Kidney epithelial cell (primary cell): ENCODE results near the gene TRERF1. TPM values are rescaled to one million over a fixed set of nuclear protein-coding genes. Genes with fewer than 3 reads are reported as not detected.

Experiments
- DNase-seq: peaks from one replicate; pipeline ENCODE4 v3.0.0-alpha.2; 2010; ENCODE audit warnings: low read depth
- H3K27me3 ChIP-seq: 2 replicates; pipeline ENCODE4 v1.6.0; 2011; ENCODE audit warnings: low read length; ENCODE audit not compliant: control insufficient read depth, insufficient read depth
- H3K36me3 ChIP-seq: 2 replicates; pipeline ENCODE4 v1.5.1; 2011; ENCODE audit warnings: low read length; ENCODE audit not compliant: control insufficient read depth, insufficient read depth
- H3K4me3 ChIP-seq: 2 replicates; pipeline ENCODE4 v1.5.1; 2011; ENCODE audit warnings: low read depth, mild to moderate bottlenecking, control low read depth, low read length
- CTCF ChIP-seq: IDR thresholded peaks from 2 replicates; pipeline ENCODE4 v1.5.1; 2011; ENCODE audit warnings: mild to moderate bottlenecking, moderate library complexity, low read length, control low read depth, inconsistent platforms; ENCODE audit not compliant: insufficient read depth, poor library complexity, severe bottlenecking
- total RNA-seq: library from RNA; depleted of rRNA; stranded (reverse); fragments of >200 nt; gene quantifications from 2 replicates; pipeline ENCODE4 v1.2.3, GENCODE V29; 2015

TRERF1 gene
- total RNA-seq, 1 donor from 2014 or later, result 1.4 TPM

- no peak for TF ChIP-seq CTCF
- Histone ChIP-seq H3K4me3 (no peak overlapping the region), H3K36me3 (no peaks in the 10 kb centered on the region), H3K27me3 (no peaks in the 10 kb centered on the region)
- DNase-seq, result no peak
These were observed 40.3 kb downstream of the TRERF1 start for GRCh38 chr6:42411406-42411805.

- TF ChIP-seq CTCF, result no peak
- Histone ChIP-seq H3K27me3 (no peaks in the 10 kb centered on the region), H3K4me3 (no peak overlapping the region), H3K36me3 (no peaks in the 10 kb centered on the region)
- no peak for DNase-seq
These were observed 40.9 kb downstream of the TRERF1 start for GRCh38 chr6:42410861-42411260.

GRCh38 chr6:42409581-42409980 lies 42.1 kb downstream of the TRERF1 start:
- Histone ChIP-seq H3K4me3 (no peak overlapping the region), H3K27me3 (no peaks in the 10 kb centered on the region), H3K36me3 (no peaks in the 10 kb centered on the region)
- no peak for DNase-seq
- no peak for TF ChIP-seq CTCF

- no peak for DNase-seq
- TF ChIP-seq CTCF, result no peak
- H3K4me3 ChIP-seq, result no peak overlapping the region
- no peaks in the 10 kb centered on the region for H3K27me3 ChIP-seq
- H3K36me3 ChIP-seq, result no peaks in the 10 kb centered on the region
These were observed 44.3 kb downstream of the TRERF1 start for GRCh38 chr6:42407379-42407778.

GRCh38 chr6:42406306-42407280 lies 45.1 kb downstream of the TRERF1 start:
- Histone ChIP-seq H3K27me3 (no peaks in the 10 kb centered on the region), H3K4me3 (no peak overlapping the region), H3K36me3 (no peaks in the 10 kb centered on the region)
- no peak for TF ChIP-seq CTCF
- no peak for DNase-seq
